GM23338 (cell line): ENCODE results near the gene TAS2R9. TPM values are rescaled to one million over a fixed set of nuclear protein-coding genes. Genes with fewer than 3 reads are reported as not detected.
"Not testable (repeated sequence)": the region's sequence is repeated elsewhere in the genome, so short reads cannot be mapped to it uniquely, and the experiment has no call there.

Source experiments
- ATAC-seq: fragments of 200-7000 bp; cut with Tn5 transposase; 3 replicates; pipeline ENCODE4 v1.9.1; 2020
- DNase-seq: peaks from one replicate; pipeline ENCODE4 v3.0.0-alpha.2; 2015; ENCODE audit warnings: low spot score
- H2AFZ ChIP-seq: fragments of 200-600 bp; sonication (generic); 2 replicates; pipeline ENCODE4 v1.8.0; 2016; ENCODE audit warnings: antibody characterized with exemption, mild to moderate bottlenecking, moderate library complexity
- H3F3A ChIP-seq: fragments of 200-600 bp; sonication (generic); replicated peaks from 2 replicates; pipeline ENCODE4 v1.8.0; 2017; ENCODE audit warnings: antibody characterized with exemption, mixed run types, low read depth
- H3K27ac ChIP-seq: fragments of 200-600 bp; sonication (generic); 2 replicates; pipeline ENCODE4 v1.6.1; 2016; ENCODE audit warnings: low read depth
- H3K27me3 ChIP-seq: fragments of 200-600 bp; sonication (generic); 2 replicates; pipeline ENCODE4 v1.8.0; 2016; ENCODE audit warnings: mild to moderate bottlenecking, mixed run types, moderate library complexity; ENCODE audit not compliant: insufficient read depth
- H3K36me3 ChIP-seq: fragments of 200-600 bp; sonication (generic); 2 replicates; pipeline ENCODE4 v1.8.0; 2016; ENCODE audit warnings: mild to moderate bottlenecking; ENCODE audit not compliant: insufficient read depth
- H3K4me1 ChIP-seq: fragments of 200-600 bp; sonication (generic); 2 replicates; pipeline ENCODE4 v1.8.0; 2016; ENCODE audit warnings: mild to moderate bottlenecking, moderate library complexity; ENCODE audit not compliant: insufficient read depth
- H3K4me2 ChIP-seq: fragments of 200-600 bp; sonication (generic); 2 replicates; pipeline ENCODE4 v1.7.1; 2017; ENCODE audit warnings: mixed run types
- H3K4me3 ChIP-seq: fragments of 200-600 bp; sonication (generic); 2 replicates; pipeline ENCODE4 v1.6.1; 2016; ENCODE audit warnings: mixed run types
- H3K79me2 ChIP-seq: fragments of 200-600 bp; sonication (generic); replicated peaks from 2 replicates; pipeline ENCODE4 v1.8.0; 2017; ENCODE audit warnings: mild to moderate bottlenecking; ENCODE audit not compliant: insufficient read depth
- H3K9me2 ChIP-seq: fragments of 200-600 bp; sonication (generic); 2 replicates; pipeline ENCODE4 v1.8.0; 2017; ENCODE audit not compliant: insufficient read depth
- H4K20me1 ChIP-seq: fragments of 200-600 bp; sonication (generic); replicated peaks from 2 replicates; pipeline ENCODE4 v1.8.0; 2017; ENCODE audit warnings: mild to moderate bottlenecking; ENCODE audit not compliant: insufficient read depth
- H3K27ac Mint-ChIP-seq: 2 replicates; pipeline ENCODE4 v1.8.0; 2020; ENCODE audit warnings: inconsistent platforms, mild to moderate bottlenecking, moderate library complexity, mixed read lengths
- H3K27me3 Mint-ChIP-seq: 3 replicates; pipeline ENCODE4 v1.8.0; 2022; ENCODE audit warnings: low read depth, mild to moderate bottlenecking, moderate library complexity, mixed read lengths, inconsistent platforms; ENCODE audit not compliant: insufficient read depth, poor library complexity
- H3K36me3 Mint-ChIP-seq: 3 replicates; pipeline ENCODE4 v1.8.0; 2021; ENCODE audit warnings: low read depth, mild to moderate bottlenecking, inconsistent platforms, moderate library complexity, mixed read lengths
- H3K4me1 Mint-ChIP-seq: 3 replicates; pipeline ENCODE4 v1.8.0; 2020; ENCODE audit warnings: mild to moderate bottlenecking, inconsistent platforms, mixed read lengths
- H3K4me3 Mint-ChIP-seq: 3 replicates; pipeline ENCODE4 v1.8.0; 2021; ENCODE audit warnings: moderate library complexity, mild to moderate bottlenecking, inconsistent platforms, mixed read lengths
- H3K9me3 Mint-ChIP-seq: 3 replicates; pipeline ENCODE4 v1.8.0; 2020; ENCODE audit warnings: moderate library complexity, mild to moderate bottlenecking, inconsistent platforms, mixed read lengths
- CREB1 ChIP-seq: fragments of 250-450 bp; sonication (Bioruptor Pico); IDR thresholded peaks from 2 replicates; pipeline ENCODE4 v1.5.0; 2020; ENCODE audit warnings: low read depth, mild to moderate bottlenecking, moderate library complexity
- EZH2phosphoT487 ChIP-seq: fragments of 200-600 bp; sonication (generic); IDR thresholded peaks from one replicate; pipeline ENCODE4 v1.8.1; 2018; ENCODE audit warnings: antibody characterized with exemption; ENCODE audit not compliant: unreplicated experiment
- JUNB ChIP-seq: IDR thresholded peaks from one replicate; pipeline ENCODE4 v1.6.1; 2016; ENCODE audit warnings: antibody characterized with exemption; ENCODE audit not compliant: unreplicated experiment
- STAT1 ChIP-seq: IDR thresholded peaks from one replicate; pipeline ENCODE4 v1.6.1; 2016; ENCODE audit warnings: antibody characterized with exemption; ENCODE audit not compliant: unreplicated experiment
- ZNF114 ChIP-seq: fragments of 250-450 bp; sonication (Bioruptor Pico); IDR thresholded peaks from 2 replicates; pipeline ENCODE4 v1.5.0; 2020; ENCODE audit warnings: mild to moderate bottlenecking, moderate library complexity
- ZNF331 ChIP-seq: fragments of 250-450 bp; sonication (Bioruptor Pico); IDR thresholded peaks from 2 replicates; pipeline ENCODE4 v1.5.0; 2020; ENCODE audit warnings: low read depth, mild to moderate bottlenecking, moderate library complexity
- polyA plus RNA-seq: library from polyadenylated mRNA; unstranded; fragments of >200 nt; fragmentation: Nextera tagmentation; extraction: Ambion mirVana; gene quantifications from 2 replicates; pipeline ENCODE4 v1.2.1, GENCODE V29; 2016
- total RNA-seq: library from RNA; depleted of rRNA; stranded (reverse); fragments of >200 nt; shearing (Covaris generic); gene quantifications from 2 replicates; pipeline ENCODE4 v1.2.3, GENCODE V29; 2014
- TF ChIP-seq, protein P1 (sequence below): fragments of 250-450 bp; sonication (Bioruptor Pico); IDR thresholded peaks from 2 replicates; pipeline ENCODE4 v1.5.0; 2020; ENCODE audit warnings: mild to moderate bottlenecking, moderate library complexity

The TAS2R9 gene
- total and polyA plus RNA-seq, 2 experiments from 2014 or later, result not detected

DNA sequence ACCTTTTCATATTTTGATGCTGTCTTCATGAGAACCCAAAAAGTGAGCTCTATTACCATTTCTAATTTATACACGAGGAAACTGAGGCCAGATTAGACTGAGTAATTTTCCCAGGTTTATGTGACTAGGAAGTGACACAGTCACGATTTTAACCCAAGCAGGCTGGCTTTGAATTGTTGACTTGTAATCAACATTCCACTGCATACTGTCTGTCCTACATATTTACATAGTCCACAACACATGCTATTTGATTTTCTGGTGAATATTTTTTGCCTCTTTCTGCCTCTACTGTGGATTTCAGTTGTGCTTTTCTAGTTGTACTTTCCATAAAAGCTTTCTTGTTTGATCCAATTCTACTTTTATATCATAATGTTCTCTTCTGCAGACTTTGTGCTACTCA lies 15.7 kb downstream of the TAS2R9 start (continued):
- TF ChIP-seq, protein P1, sequence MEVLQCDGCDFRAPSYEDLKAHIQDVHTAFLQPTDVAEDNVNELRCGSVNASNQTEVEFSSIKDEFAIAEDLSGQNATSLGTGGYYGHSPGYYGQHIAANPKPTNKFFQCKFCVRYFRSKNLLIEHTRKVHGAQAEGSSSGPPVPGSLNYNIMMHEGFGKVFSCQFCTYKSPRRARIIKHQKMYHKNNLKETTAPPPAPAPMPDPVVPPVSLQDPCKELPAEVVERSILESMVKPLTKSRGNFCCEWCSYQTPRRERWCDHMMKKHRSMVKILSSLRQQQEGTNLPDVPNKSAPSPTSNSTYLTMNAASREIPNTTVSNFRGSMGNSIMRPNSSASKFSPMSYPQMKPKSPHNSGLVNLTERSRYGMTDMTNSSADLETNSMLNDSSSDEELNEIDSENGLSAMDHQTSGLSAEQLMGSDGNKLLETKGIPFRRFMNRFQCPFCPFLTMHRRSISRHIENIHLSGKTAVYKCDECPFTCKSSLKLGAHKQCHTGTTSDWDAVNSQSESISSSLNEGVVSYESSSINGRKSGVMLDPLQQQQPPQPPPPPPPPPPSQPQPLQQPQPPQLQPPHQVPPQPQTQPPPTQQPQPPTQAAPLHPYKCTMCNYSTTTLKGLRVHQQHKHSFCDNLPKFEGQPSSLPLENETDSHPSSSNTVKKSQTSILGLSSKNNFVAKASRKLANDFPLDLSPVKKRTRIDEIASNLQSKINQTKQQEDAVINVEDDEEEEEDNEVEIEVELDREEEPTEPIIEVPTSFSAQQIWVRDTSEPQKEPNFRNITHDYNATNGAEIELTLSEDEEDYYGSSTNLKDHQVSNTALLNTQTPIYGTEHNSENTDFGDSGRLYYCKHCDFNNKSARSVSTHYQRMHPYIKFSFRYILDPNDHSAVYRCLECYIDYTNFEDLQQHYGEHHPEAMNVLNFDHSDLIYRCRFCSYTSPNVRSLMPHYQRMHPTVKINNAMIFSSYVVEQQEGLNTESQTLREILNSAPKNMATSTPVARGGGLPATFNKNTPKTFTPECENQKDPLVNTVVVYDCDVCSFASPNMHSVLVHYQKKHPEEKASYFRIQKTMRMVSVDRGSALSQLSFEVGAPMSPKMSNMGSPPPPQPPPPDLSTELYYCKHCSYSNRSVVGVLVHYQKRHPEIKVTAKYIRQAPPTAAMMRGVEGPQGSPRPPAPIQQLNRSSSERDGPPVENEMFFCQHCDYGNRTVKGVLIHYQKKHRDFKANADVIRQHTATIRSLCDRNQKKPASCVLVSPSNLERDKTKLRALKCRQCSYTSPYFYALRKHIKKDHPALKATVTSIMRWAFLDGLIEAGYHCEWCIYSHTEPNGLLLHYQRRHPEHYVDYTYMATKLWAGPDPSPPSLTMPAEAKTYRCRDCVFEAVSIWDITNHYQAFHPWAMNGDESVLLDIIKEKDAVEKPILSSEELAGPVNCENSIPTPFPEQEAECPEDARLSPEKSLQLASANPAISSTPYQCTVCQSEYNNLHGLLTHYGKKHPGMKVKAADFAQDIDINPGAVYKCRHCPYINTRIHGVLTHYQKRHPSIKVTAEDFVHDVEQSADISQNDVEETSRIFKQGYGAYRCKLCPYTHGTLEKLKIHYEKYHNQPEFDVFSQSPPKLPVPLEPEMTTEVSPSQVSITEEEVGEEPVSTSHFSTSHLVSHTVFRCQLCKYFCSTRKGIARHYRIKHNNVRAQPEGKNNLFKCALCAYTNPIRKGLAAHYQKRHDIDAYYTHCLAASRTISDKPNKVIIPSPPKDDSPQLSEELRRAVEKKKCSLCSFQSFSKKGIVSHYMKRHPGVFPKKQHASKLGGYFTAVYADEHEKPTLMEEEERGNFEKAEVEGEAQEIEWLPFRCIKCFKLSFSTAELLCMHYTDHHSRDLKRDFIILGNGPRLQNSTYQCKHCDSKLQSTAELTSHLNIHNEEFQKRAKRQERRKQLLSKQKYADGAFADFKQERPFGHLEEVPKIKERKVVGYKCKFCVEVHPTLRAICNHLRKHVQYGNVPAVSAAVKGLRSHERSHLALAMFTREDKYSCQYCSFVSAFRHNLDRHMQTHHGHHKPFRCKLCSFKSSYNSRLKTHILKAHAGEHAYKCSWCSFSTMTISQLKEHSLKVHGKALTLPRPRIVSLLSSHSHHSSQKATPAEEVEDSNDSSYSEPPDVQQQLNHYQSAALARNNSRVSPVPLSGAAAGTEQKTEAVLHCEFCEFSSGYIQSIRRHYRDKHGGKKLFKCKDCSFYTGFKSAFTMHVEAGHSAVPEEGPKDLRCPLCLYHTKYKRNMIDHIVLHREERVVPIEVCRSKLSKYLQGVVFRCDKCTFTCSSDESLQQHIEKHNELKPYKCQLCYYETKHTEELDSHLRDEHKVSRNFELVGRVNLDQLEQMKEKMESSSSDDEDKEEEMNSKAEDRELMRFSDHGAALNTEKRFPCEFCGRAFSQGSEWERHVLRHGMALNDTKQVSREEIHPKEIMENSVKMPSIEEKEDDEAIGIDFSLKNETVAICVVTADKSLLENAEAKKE, result no peak
- TF ChIP-seq CREB1 (CRISPR knock-in tag) (no peak), ZNF331 (CRISPR knock-in tag) (no peak), STAT1 (no peak), JUNB (no peak), EZH2phosphoT487 (no peak), ZNF114 (CRISPR knock-in tag) (no peak)

DNA sequence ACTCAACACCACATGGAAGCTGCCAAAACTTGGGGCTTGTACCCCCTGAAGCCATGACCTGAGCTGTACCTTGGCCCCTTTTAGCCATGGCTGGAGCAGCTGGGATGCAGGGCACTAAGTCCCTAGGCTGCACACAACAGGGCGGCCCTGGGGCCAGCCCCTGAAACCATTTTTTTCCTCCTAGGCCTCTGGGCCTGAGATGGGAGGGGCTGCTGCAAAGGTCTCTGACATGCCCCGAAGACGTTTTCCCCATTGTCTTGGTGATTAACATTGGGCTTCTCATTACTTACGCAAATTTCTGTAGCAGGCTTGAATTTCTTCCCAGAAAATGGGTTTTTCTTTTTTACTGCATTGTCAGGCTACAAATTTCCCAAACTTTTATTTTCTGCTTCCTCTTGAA lies 18.2 kb downstream of the TAS2R9 start:
- not testable (repeated sequence) for H3K27ac ChIP-seq, H3K4me2 ChIP-seq, ATAC-seq, H3K27me3 Mint-ChIP-seq, H3K4me3 ChIP-seq, H2AFZ ChIP-seq, H3K9me3 Mint-ChIP-seq, DNase-seq, H3K79me2 ChIP-seq, H4K20me1 ChIP-seq, H3K4me1 ChIP-seq, H3K4me3 Mint-ChIP-seq, H3K4me1 Mint-ChIP-seq, H3K36me3 ChIP-seq, H3K27me3 ChIP-seq, H3K27ac Mint-ChIP-seq, H3K36me3 Mint-ChIP-seq, H3F3A ChIP-seq, H3K9me2 ChIP-seq
